HG02870 (cell line): ENCODE results near the gene GOLGB1.
"Not testable (repeated sequence)": the region's sequence is repeated elsewhere in the genome, so short reads cannot be mapped to it uniquely, and the experiment has no call there.

Source experiments
- ATAC-seq: cut with Tn5 transposase; IDR thresholded peaks from one replicate; pipeline ENCODE4 v1.9.1; 2021; ENCODE audit warnings: mild to moderate bottlenecking, moderate library complexity; ENCODE audit not compliant: unreplicated experiment

The GOLGB1 gene

DNA sequence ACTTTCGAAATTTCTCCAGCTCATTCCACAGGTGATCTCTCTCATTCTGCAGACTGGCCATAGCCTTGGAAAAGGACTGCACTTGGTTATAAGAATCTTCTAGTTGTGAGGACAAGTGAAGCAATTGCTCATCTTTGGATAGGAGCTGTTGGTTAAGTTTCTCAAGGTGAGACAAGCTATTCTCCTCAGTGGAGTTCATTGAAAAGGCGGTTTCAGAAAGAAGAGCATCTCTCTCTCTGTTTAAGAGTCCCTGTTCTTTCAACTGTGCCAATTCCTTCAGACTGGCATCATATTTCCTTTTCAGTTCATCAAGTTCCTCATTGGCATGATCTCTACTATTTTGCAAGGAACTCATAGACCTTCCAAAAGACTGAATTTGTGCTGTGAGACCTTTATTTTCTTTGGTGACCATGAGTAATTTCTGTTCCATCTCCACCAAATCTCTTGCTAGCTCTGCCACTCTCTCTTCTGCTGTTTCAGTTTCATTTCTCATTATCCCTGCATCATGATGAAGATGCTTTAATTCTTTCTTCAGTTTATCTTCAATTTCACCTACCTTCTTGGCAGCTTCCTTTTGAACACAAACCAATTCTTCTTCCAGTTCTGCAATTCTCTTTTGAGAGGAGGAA lies 58.6 kb downstream of the GOLGB1 start:
- ATAC-seq: peak; percentile 87

GRCh38 chr3:121688747-121689146 lies 60.8 kb downstream of the GOLGB1 start:
- ATAC-seq: not testable (repeated sequence)

DNA sequence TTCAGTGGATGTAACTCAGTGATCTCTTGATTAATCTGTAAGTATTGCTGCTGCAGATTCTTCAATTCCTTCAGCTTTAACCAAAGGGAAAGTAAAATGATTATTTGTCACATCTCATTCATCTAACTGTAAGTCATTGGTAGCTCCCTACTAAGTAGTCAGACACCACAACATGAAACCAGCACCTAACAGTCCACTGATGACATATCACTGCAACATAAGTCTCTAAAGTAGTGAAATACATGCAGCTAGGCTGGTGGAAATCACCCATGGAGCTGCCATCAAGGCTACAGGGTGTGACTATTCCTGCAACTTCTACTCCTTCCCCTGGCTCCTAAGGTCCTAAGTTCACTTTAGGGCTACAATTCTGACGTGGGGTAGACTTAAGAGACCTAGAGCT lies 67.7 kb downstream of the GOLGB1 start:
- ATAC-seq: no peak

- no peak for ATAC-seq
Measured at GRCh38 chr3:121677141-121677540, 72.4 kb downstream of the GOLGB1 start.

GRCh38 chr3:121670676-121671075 lies 78.9 kb downstream of the GOLGB1 start:
- no peak for ATAC-seq

GRCh38 chr3:121667333-121667732 lies 82.2 kb downstream of the GOLGB1 start:
- no peak for ATAC-seq

- ATAC-seq: no peak
Measured at GRCh38 chr3:121665488-121665887, 84.1 kb downstream of the GOLGB1 start.

DNA sequence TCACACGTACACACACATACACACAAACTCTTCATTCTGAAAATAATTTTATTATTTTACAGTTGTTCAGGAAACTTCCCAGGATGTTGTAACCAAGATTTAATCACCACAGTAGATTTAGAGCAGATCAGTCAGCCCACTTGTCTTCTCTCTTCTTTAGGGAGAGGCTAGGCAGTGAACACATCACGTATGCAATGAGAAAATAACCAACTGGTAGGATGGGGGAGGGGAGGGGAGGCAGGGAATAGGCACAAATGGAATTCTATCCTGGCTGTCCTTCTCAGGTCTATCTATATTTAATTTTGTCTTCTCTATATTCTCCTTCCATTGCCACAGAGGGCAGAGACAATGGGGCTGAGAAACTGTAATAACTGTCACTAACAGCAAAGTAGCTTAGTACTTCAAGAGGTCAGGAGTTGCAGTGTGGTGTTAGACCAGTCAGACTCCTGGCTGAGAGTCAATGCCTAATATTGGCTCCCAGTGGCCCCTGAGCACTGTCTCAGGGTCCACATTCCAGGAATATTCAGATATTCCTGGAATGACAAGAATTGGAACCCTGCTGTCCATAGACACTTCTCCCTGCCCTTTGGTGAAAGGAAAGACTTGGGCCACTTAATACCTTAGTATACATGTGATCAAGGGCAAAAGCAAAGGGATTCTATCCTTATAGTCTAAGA lies 86.2 kb downstream of the GOLGB1 start:
- ATAC-seq: no peak

DNA sequence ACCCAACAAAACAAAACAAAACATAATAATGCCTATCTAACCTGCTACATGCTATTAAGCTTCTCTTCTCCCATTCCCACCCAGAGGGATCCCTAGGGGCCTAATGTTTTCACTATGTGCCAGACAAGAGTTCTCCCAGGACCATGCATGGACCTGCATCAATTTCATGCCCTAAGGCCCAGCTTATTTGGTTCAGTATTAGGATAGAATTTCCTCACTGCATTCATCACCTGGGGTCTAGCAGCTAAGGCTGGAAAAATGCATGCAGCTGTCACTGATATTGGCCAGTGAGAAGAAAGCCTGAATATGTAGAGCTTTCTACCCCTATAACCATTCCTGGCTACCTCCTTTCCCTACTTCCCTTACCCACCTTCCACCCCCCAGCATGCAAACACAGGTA lies 86.8 kb downstream of the GOLGB1 start:
- ATAC-seq: no peak

GRCh38 chr3:121661376-121661775 lies 88.2 kb downstream of the GOLGB1 start:
- no peak for ATAC-seq

DNA sequence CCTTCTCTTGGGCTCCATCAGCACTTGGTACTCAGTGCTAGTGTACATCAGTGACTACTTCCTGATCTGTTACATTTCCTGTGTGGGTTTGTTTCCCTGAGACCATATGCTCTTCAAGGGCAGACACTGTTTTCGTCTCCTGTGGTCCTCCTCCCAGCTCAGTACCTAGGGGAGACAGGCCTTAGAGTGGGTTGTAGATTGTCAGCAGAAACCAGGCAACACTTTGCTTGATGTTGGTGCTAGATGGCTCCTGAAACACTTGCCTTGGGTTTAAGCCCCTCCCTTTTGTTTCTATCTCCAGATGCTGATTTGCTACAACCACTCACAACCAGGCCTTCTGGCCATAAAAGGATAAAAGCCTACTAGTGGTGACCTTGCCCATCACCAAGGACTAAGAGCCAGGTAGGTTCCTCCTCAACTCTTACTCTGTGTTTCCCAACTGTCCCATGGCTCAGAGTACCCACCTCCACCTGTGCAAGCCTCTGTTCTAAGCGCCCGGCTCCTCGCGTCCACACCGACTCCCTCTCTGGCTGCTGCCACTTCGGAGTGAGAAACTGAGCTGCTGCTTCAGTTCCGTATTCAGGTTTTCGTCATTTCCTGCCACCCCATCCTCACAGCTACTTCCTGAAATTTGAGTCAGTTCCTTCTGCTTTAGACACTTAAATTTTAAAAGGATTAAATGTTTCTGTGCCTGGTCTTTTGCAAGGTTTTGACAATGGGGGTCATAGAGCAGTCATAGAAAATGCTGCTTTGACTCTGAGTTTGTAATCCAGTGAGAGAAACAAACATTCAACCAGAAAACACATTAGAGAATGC lies 89.0 kb downstream of the GOLGB1 start, which contains the start of gene HCLS1:
Gene HCLS1, minus strand, starts transcription at position 548 of the 816 bp plus-strand sequence. CDS start 2,556 bp downstream, outside the sequence.
- ATAC-seq: peak; percentile 80

DNA sequence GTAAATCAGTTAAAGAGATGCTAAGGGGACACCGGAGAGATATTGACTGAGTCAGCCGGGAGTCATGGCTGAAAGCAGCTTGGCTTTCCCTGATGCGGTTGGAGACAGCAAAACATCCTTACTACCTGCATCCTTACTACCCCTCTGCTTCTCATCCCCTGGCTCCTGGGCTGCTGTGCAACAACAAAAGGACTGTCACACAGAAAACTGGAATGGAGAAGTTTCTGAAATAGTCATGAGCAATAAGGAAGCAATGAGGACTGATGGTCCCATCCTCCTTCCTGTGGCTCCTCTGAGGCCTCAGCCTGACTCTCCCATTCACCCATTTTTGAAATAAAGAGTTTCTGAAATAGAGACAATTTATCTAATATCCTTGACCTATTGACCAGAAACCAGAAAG lies 90.0 kb downstream of the GOLGB1 start:
- ATAC-seq: no peak

GRCh38 chr3:121658716-121659435 lies 90.7 kb downstream of the GOLGB1 start:
- ATAC-seq: no peak

GRCh38 chr3:121654493-121655385 lies 94.8 kb downstream of the GOLGB1 start:
- peak; percentile 95 for ATAC-seq

- no peak for ATAC-seq
Measured at GRCh38 chr3:121651684-121652083, 97.9 kb downstream of the GOLGB1 start.

- ATAC-seq: no peak
Measured at GRCh38 chr3:121649645-121650044, 99.9 kb downstream of the GOLGB1 start.

- no peak for ATAC-seq
Measured at GRCh38 chr3:121648219-121648958, 101.2 kb downstream of the GOLGB1 start.

DNA sequence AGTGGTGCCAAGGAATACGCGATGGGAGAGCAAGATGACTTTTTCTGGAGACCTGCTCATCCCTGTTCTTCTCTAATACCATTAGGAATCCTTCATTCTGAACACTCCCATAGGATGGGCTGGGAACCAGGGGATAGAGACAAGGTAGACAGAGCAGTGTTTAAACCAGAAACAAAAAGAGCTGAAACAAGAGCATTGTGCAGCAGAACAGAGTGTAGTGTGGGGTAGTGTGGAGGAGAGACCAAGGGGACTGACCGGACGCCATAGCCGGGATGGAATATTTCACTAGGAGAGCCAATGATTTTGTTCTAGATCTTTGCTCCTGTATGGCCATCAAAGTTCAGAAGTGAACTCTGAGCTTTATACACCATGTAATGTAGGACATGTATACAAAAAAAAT lies 104.5 kb downstream of the GOLGB1 start:
- no peak for ATAC-seq

DNA sequence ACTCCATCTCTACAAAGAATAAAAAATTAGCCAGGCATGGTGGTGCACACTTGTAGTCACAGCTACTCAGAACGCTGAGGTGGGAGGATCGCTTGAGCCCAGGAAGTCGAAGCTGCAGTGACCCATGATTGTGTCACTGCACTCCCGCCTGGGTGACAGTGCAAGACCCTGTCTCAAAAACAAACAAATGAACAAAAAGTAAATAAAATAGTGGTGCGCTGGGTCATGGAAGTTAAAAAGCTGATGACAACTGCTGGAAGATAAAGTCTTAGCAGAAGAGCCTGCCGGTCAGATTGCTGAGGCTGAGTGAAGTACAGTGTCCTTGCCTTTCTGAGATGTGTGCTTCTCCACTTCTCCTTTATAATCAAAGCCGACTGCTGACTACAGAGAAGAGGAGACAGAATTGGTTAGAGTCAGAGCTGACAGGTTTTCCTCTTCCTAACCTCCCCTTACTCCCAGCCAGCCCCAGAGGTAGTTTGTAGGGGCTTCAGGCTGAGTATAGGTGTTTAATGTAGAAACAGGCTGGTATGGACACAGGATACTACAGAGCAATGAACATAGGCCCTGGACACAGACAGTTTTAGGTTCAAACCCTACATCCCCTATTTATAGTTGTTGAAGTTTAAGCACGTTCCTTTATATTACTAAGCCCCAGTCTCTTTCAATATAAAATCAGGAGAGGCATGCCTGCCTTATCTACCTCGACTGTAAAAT lies 106.8 kb downstream of the GOLGB1 start:
- ATAC-seq: no peak
